ENCODE results near the gene ACTA1.

GRCh38 chr1:229459815-229460214 is 25.9 kb upstream of the ACTA1 start:
- TF ChIP-seq SP1 (CRISPR knock-in tag; IDR thresholded peaks at IDR 0.05) (no peak), GABPA (tag; conservative IDR thresholded peaks at IDR 0.05; ENCODE audit: low read depth) (no peak), SMAD3 (CRISPR knock-in tag; conservative IDR thresholded peaks at IDR 0.05) (no peak), POLR2A (conservative IDR thresholded peaks at IDR 0.05) (no peak), KLF13 (tag; IDR thresholded peaks at IDR 0.05; ENCODE audit: borderline replicate concordance, low read depth) (no peak), BRCA1 (IDR thresholded peaks at IDR 0.05) (no peak), BRCA1 (CRISPR knock-in tag; IDR thresholded peaks at IDR 0.05) (no peak), CSDE1 (IDR thresholded peaks at IDR 0.05) (no peak), PYGO2 (tag; IDR thresholded peaks at IDR 0.05) (no peak), ZFX (CRISPR knock-in tag; IDR thresholded peaks at IDR 0.05) (no peak), PHTF2 (CRISPR knock-in tag; IDR thresholded peaks at IDR 0.05) (no peak), GATA2 (CRISPR knock-in tag; IDR thresholded peaks at IDR 0.05) (no peak), SRSF9 (IDR thresholded peaks at IDR 0.05; ENCODE audit: borderline replicate concordance, low read depth, low read length) (no peak)
- TF ChIP-seq, protein P1, sequence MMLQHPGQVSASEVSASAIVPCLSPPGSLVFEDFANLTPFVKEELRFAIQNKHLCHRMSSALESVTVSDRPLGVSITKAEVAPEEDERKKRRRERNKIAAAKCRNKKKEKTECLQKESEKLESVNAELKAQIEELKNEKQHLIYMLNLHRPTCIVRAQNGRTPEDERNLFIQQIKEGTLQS (IDR thresholded peaks at IDR 0.05): no peak
- TF ChIP-seq, protein P1 (CRISPR knock-in tag; conservative IDR thresholded peaks at IDR 0.05): no peak

Measured in K562 (cell line).